Fibroblast of skin of right quadriceps (primary cell): ENCODE measurements around the gene NKAIN2.
"Not testable (repeated sequence)": the region's sequence is repeated elsewhere in the genome, so short reads cannot be mapped to it uniquely, and the experiment has no call there.

ENCODE experiments used
- DNase-seq: peaks from one replicate; pipeline ENCODE4 v3.0.0-alpha.2; 2013

NKAIN2 gene

GRCh38 chr6:124722141-124722878 is 918.6 kb downstream of the NKAIN2 start:
- DNase-seq, result no peak

GRCh38 chr6:124723671-124724070 is 920.0 kb downstream of the NKAIN2 start:
- no peak for DNase-seq

- DNase-seq, result not testable (repeated sequence)
Measured at GRCh38 chr6:124737804-124738203, 934.1 kb downstream of the NKAIN2 start.

GRCh38 chr6:124738482-124738881 is 934.8 kb downstream of the NKAIN2 start:
- no peak for DNase-seq

GRCh38 chr6:124741341-124741740 is 937.7 kb downstream of the NKAIN2 start:
- no peak for DNase-seq

GRCh38 chr6:124742971-124743370 is 939.3 kb downstream of the NKAIN2 start:
- DNase-seq, result no peak

- no peak for DNase-seq
Measured at GRCh38 chr6:124743420-124743819, 939.8 kb downstream of the NKAIN2 start.

- DNase-seq, result no peak
Measured at GRCh38 chr6:124747349-124747748, 943.7 kb downstream of the NKAIN2 start.

GRCh38 chr6:124748778-124749177 is 945.1 kb downstream of the NKAIN2 start:
- no peak for DNase-seq

GRCh38 chr6:124753001-124753400 is 949.3 kb downstream of the NKAIN2 start:
- no peak for DNase-seq

GRCh38 chr6:124753562-124754105 is 950.0 kb downstream of the NKAIN2 start:
- no peak for DNase-seq

GRCh38 chr6:124755321-124755720 is 951.7 kb downstream of the NKAIN2 start:
- DNase-seq, result no peak

GRCh38 chr6:124757560-124757959 is 953.9 kb downstream of the NKAIN2 start:
- no peak for DNase-seq

- DNase-seq, result no peak
Measured at GRCh38 chr6:124758663-124759062, 955.0 kb downstream of the NKAIN2 start.

GRCh38 chr6:124765280-124765679 is 961.6 kb downstream of the NKAIN2 start:
- no peak for DNase-seq

- DNase-seq, result no peak
Measured at GRCh38 chr6:124768224-124768623, 964.6 kb downstream of the NKAIN2 start.

- no peak for DNase-seq
Measured at GRCh38 chr6:124769811-124770544, 966.3 kb downstream of the NKAIN2 start.

- no peak for DNase-seq
Measured at GRCh38 chr6:124770784-124771183, 967.1 kb downstream of the NKAIN2 start.

- no peak for DNase-seq
Measured at GRCh38 chr6:124772733-124773319, 969.2 kb downstream of the NKAIN2 start.

GRCh38 chr6:124775121-124775520 is 971.5 kb downstream of the NKAIN2 start:
- no peak for DNase-seq

GRCh38 chr6:124777863-124778262 is 974.2 kb downstream of the NKAIN2 start:
- no peak for DNase-seq

- peak; percentile 33 for DNase-seq
Measured at GRCh38 chr6:124780623-124781022, 977.0 kb downstream of the NKAIN2 start.

- DNase-seq, result no peak
Measured at GRCh38 chr6:124783344-124783743, 979.7 kb downstream of the NKAIN2 start.

GRCh38 chr6:124791156-124791555 is 987.5 kb downstream of the NKAIN2 start:
- DNase-seq, result no peak
